Smooth muscle cell (in vitro differentiated cells): ENCODE results near the gene BGLAP. TPM values are rescaled to one million over a fixed set of nuclear protein-coding genes. Genes with fewer than 3 reads are reported as not detected.

Source experiments
- DNase-seq: peaks from one replicate; lab custom pipeline; 2025; ENCODE audit not compliant: unreplicated experiment; lab: John Stamatoyannopoulos, UW
- H2AFZ ChIP-seq: fragments of 200-600 bp; sonication (generic); 2 replicates; pipeline ENCODE4 v1.6.0; 2016; ENCODE audit warnings: antibody characterized with exemption, low read depth, mild to moderate bottlenecking
- H3F3A ChIP-seq: fragments of 200-600 bp; sonication (generic); 2 replicates; pipeline ENCODE4 v1.6.0; 2017; ENCODE audit warnings: antibody characterized with exemption, low read depth
- H3K27ac ChIP-seq: fragments of 200-600 bp; sonication (generic); 2 replicates; pipeline ENCODE4 v1.5.1; 2016; ENCODE audit warnings: low read depth, mild to moderate bottlenecking
- H3K27me3 ChIP-seq: fragments of 200-600 bp; sonication (generic); 2 replicates; pipeline ENCODE4 v1.6.1; 2016; ENCODE audit warnings: low read depth, mild to moderate bottlenecking
- H3K36me3 ChIP-seq: fragments of 200-600 bp; sonication (generic); 2 replicates; pipeline ENCODE4 v1.5.1; 2016; ENCODE audit warnings: low read depth
- H3K4me1 ChIP-seq: fragments of 200-600 bp; sonication (generic); 2 replicates; pipeline ENCODE4 v1.5.1; 2016; ENCODE audit warnings: low read depth
- H3K4me2 ChIP-seq: fragments of 200-600 bp; sonication (generic); 2 replicates; pipeline ENCODE4 v1.6.0; 2016; ENCODE audit warnings: mild to moderate bottlenecking
- H3K4me3 ChIP-seq: fragments of 200-600 bp; sonication (generic); 2 replicates; pipeline ENCODE4 v1.5.1; 2016; ENCODE audit warnings: mild to moderate bottlenecking
- H3K79me2 ChIP-seq: fragments of 200-600 bp; sonication (generic); 2 replicates; pipeline ENCODE4 v1.6.0; 2016; ENCODE audit warnings: low read depth, mild to moderate bottlenecking
- H3K9ac ChIP-seq: fragments of 200-600 bp; sonication (generic); 2 replicates; pipeline ENCODE4 v1.6.0; 2016; ENCODE audit warnings: low read depth
- H3K9me3 ChIP-seq: fragments of 200-600 bp; sonication (generic); replicated peaks from 2 replicates; pipeline ENCODE4 v1.5.1; 2016; ENCODE audit warnings: low read depth
- H4K20me1 ChIP-seq: fragments of 200-600 bp; sonication (generic); 2 replicates; pipeline ENCODE4 v1.6.0; 2016; ENCODE audit warnings: low read depth
- WGBS: methylation state at CpG from one replicate; pipeline ENCODE4 v1.1.7; 2016; ENCODE audit warnings: low lambda C conversion rate; 5-methylcytosine and 5-hydroxymethylcytosine counted together
- polyA plus RNA-seq: library from polyadenylated mRNA; unstranded; fragments of >200 nt; fragmentation: Nextera tagmentation; extraction: Ambion mirVana; gene quantifications from 2 replicates; pipeline ENCODE4 v1.2.1, GENCODE V29; 2016
- total RNA-seq: library from RNA; depleted of rRNA; stranded (reverse); fragments of >200 nt; gene quantifications from 2 replicates; pipeline ENCODE4 v1.2.3, GENCODE V29; 2014
- TF ChIP-seq, protein P1 (sequence below): fragments of 200-600 bp; sonication (generic); IDR thresholded peaks from 2 replicates; pipeline ENCODE4 v1.5.1; 2017; ENCODE audit warnings: borderline replicate concordance, mild to moderate bottlenecking, antibody characterized with exemption; ENCODE audit not compliant: insufficient read depth, poor library complexity, severe bottlenecking

BGLAP gene
- total and polyA plus RNA-seq, 2 experiments from 2014 or later, result 0.62 to 0.63 TPM

DNA sequence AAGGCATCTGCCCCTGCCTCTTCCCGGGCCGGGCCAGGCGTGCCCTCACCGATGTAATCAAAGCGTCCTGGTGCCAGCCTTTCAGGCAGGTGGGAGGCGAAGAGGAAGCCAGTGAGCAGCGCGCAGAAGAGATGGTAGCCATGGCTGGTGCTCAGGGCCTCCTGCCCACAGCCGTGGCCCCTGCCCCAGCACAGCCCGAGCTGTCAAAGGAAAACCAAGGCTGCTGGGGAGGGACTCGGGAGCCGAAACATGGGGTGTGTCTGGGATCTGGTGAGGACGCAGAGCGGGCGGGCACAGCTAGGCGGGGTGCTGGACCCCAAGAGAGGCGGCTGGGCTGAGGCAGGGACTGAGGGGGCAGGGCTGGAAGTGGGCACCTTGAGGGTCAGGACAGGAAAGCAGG, 2.7 kb downstream of the BGLAP start:
- Histone ChIP-seq H3F3A (no peaks in the 10 kb centered on the region), H3K4me1 (no peaks in the 10 kb centered on the region), H3K27ac (no peak overlapping the region), H3K9me3 (no peaks in the 10 kb centered on the region), H3K4me2 (no peak overlapping the region), H4K20me1 (no peaks in the 10 kb centered on the region), H3K27me3 (no peaks in the 10 kb centered on the region), H3K79me2 (no peaks in the 10 kb centered on the region), H3K36me3 (no peaks in the 10 kb centered on the region), H3K4me3 (no peak overlapping the region), H3K9ac (no peak overlapping the region), H2AFZ (no peak overlapping the region)
- WGBS, result 97% methylated on average over 17 of the region's 17 CpGs
- TF ChIP-seq, protein P1, sequence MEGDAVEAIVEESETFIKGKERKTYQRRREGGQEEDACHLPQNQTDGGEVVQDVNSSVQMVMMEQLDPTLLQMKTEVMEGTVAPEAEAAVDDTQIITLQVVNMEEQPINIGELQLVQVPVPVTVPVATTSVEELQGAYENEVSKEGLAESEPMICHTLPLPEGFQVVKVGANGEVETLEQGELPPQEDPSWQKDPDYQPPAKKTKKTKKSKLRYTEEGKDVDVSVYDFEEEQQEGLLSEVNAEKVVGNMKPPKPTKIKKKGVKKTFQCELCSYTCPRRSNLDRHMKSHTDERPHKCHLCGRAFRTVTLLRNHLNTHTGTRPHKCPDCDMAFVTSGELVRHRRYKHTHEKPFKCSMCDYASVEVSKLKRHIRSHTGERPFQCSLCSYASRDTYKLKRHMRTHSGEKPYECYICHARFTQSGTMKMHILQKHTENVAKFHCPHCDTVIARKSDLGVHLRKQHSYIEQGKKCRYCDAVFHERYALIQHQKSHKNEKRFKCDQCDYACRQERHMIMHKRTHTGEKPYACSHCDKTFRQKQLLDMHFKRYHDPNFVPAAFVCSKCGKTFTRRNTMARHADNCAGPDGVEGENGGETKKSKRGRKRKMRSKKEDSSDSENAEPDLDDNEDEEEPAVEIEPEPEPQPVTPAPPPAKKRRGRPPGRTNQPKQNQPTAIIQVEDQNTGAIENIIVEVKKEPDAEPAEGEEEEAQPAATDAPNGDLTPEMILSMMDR, result no peak
- DNase-seq, result no peak

DNA sequence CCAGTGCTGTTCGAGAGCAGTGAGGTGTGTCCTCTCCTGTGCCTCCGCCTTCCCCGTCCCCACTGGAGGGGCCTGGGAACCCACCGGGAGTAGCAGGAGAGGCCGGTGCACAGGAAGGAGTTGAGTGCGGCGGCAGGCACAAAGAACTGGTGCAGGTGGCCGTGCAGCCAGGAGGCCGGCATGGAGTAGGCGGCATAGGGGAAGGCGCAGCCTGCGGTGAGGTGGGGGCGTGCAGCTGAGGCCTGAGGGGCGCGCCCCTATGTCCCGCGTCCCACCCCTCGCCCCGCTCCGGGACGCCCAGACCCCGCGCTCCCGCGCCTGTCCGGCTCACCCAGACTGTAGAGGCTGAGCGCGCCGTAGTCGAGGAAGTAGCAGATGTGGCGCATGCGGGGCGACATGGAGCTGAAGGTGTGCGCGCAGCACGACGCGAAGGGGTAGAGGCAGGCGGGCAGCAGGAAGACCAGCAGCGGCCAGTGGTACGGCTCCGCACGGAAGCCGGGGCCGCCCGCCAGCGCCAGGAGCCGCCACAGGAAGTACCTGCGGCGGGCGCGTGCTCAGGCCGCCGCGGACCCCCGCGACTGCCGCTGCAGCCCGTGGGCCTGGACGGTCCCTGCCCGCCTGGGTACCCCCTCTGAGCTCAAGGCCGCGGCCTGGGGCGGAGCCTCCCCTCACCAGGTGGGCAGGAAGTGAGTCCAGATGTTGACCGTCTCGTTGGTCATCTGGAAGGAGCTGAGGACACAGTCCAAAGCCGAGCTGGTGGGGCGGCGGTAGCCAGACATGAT, 3.7 kb downstream of the BGLAP start:
- Histone ChIP-seq H3K4me3 (no peak overlapping the region), H3K9me3 (no peaks in the 10 kb centered on the region), H3K9ac (no peak overlapping the region), H2AFZ (no peak overlapping the region), H3F3A (no peaks in the 10 kb centered on the region), H3K4me2 (no peak overlapping the region), H3K27me3 (no peaks in the 10 kb centered on the region), H3K4me1 (no peaks in the 10 kb centered on the region), H3K27ac (no peak overlapping the region), H3K79me2 (no peaks in the 10 kb centered on the region), H4K20me1 (no peaks in the 10 kb centered on the region), H3K36me3 (no peaks in the 10 kb centered on the region)
- no peak for DNase-seq
- 82% methylated on average over 69 of the region's 69 CpGs for WGBS
- TF ChIP-seq, protein P1, result no peak

DNA sequence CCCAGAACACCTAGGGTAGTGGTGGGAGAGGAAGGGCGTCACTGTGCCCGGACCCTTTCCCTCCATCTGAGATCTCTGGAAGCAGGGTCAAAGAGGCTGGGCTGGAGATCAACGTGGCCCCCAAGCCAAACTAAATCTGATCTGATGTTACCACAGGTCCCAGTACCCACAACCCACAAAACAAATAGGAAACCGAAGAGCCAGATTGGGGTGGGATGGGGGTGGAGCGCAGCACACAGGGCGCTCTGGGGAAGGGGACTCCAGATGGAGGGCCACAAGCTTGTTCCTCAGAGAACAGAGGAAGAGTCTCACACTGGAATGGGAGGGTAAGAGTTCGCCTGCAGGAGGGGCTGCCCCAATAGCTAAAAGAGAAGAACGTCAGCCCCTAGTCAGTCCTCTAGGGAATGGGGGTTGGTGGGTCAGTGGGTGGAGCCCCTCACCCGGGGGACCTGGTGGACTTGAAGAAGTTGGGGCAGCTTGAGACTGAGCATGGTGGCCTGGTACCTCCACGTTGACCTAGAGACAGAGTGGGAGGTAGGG, 4.3 kb downstream of the BGLAP start:
- H3K4me2 ChIP-seq, result no peak overlapping the region
- no peak overlapping the region for H2AFZ ChIP-seq

More for the DNA sequence above, 4.3 kb downstream of the BGLAP start:
- WGBS, result 88% methylated on average over 10 of the region's 10 CpGs
- DNase-seq, result no peak
- Histone ChIP-seq H3K4me1 (no peaks in the 10 kb centered on the region), H4K20me1 (no peaks in the 10 kb centered on the region), H3K36me3 (no peaks in the 10 kb centered on the region), H3K27ac (no peak overlapping the region), H3K9ac (no peak overlapping the region), H3K27me3 (no peaks in the 10 kb centered on the region), H3K9me3 (no peaks in the 10 kb centered on the region), H3F3A (no peaks in the 10 kb centered on the region), H3K4me3 (no peak overlapping the region), H3K79me2 (no peaks in the 10 kb centered on the region)
- TF ChIP-seq, protein P1, result no peak
